Prostate gland (tissue), 2 donors: ENCODE results near the gene NIPAL1.

Experiments used
- CTCF ChIP-seq, 4 experiments: fragments of 200-600 bp in 2 of 4; fragments of 450-650 bp in 2 of 4; sonication (generic) in 2 of 4; IDR thresholded peaks; 1 replicate in 3 of 4; 2 replicates in 1 of 4; pipeline ENCODE4 v1.5.1; 2016 to 2019; ENCODE audit warnings: antibody characterized with exemption in 4 of 4, mild to moderate bottlenecking in 2 of 4, moderate library complexity in 2 of 4
- POLR2A ChIP-seq: fragments of 450-650 bp; IDR thresholded peaks from one replicate; pipeline ENCODE4 v1.6.1; 2016; ENCODE audit warnings: antibody characterized with exemption, mild to moderate bottlenecking
- POLR2AphosphoS5 ChIP-seq: sonication (generic); formaldehyde crosslinking; IDR thresholded peaks from one replicate; pipeline ENCODE4 v1.6.1; 2017; ENCODE audit warnings: antibody characterized with exemption

GRCh38 chr4:48025005-48025404, 8.4 kb downstream of the NIPAL1 start:
- peak; percentile 17 for TF ChIP-seq POLR2AphosphoS5
- TF ChIP-seq CTCF (IDR thresholded peaks at IDR 0.05): no peak
- no peak for TF ChIP-seq POLR2A
